ENCODE measurements around the gene TMEM132A.

The TMEM132A gene, protein sequence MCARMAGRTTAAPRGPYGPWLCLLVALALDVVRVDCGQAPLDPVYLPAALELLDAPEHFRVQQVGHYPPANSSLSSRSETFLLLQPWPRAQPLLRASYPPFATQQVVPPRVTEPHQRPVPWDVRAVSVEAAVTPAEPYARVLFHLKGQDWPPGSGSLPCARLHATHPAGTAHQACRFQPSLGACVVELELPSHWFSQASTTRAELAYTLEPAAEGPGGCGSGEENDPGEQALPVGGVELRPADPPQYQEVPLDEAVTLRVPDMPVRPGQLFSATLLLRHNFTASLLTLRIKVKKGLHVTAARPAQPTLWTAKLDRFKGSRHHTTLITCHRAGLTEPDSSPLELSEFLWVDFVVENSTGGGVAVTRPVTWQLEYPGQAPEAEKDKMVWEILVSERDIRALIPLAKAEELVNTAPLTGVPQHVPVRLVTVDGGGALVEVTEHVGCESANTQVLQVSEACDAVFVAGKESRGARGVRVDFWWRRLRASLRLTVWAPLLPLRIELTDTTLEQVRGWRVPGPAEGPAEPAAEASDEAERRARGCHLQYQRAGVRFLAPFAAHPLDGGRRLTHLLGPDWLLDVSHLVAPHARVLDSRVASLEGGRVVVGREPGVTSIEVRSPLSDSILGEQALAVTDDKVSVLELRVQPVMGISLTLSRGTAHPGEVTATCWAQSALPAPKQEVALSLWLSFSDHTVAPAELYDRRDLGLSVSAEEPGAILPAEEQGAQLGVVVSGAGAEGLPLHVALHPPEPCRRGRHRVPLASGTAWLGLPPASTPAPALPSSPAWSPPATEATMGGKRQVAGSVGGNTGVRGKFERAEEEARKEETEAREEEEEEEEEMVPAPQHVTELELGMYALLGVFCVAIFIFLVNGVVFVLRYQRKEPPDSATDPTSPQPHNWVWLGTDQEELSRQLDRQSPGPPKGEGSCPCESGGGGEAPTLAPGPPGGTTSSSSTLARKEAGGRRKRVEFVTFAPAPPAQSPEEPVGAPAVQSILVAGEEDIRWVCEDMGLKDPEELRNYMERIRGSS

DNA sequence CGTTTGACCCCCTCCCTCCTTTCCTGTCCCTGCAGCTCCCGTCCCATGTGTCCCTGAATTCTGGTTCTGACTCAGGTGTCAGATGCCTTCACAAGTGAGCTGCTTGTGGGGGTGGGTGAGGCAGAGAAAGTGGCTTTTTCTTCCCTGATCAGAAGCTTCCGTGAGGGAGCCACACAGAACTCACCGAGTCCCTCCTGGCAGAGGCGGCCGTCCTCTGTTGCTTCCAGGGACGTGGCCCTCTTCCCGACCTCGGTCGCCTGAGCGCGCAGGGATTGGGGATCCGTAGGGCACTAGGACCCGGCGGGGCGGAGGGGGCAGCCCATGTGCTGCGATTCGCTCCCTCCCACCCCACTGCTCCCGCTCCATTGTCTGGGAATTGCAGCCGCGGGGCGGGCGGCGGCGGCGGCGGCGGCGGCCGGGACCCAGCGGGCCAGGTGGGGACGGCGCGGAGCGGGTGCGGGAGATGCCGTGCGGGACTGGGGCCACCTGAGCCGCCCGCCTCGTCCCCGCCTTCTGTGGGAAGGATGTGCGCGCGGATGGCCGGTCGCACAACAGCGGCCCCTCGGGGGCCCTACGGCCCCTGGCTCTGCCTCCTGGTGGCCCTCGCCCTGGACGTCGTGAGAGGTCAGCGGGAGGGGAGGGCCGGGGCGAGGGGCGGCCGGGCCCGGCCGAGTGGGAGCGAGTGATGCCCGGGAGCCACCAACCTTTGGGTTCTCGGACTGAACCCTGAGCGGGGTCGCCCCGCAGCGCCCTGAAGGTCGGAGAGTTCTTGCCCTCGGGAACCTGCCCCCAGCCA, at the start of gene TMEM132A:
TMEM132A (plus strand) TSS at position 351 of the 796 bp plus-strand sequence; CDS start at position 525, 174 bp downstream.
- no peak for DNase-seq (ENCODE audit: low spot score)

DNA sequence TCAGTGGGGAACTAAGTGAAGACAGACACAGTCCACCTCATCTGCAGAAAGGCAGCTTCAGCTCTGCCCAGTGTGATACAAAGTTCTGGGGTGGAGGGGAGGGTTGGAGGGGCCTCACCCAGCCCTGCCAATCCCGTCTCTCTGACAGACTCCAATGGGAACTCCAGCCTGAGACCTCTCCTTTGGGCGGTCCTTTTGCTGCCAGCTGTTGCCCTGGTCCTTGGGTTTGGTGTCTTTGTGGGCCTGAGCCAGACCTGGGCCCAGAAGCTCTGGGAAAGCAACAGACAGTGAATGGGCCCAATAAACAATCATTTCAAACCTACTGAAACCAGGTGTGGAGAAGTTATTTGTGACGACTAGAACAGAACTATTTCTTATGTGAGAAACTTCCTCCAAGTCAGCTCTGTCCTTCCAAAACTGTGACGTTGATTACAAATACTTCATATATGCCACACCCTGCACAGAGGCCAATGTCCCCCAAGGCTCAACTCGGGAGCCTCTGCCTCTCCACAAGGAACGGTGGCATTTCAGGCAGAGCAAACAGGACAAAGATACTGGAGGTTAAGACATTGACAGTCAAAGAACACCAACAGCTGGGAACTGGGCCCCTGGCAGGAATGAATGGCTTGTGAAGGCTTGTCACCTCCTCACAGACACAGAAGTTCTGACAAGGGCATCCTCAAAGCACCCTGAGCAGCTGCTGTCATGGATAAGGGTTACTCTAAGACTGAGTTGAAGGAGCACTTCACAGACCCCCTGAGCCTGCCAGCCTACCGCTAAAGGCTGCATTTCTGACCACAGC, 48.7 kb upstream of the TMEM132A start:
- no peak for DNase-seq (ENCODE audit: low spot score)

- DNase-seq (ENCODE audit: low spot score) = no peak
Measured at GRCh38 chr11:60876168-60876485, 48.1 kb upstream of the TMEM132A start.

DNA sequence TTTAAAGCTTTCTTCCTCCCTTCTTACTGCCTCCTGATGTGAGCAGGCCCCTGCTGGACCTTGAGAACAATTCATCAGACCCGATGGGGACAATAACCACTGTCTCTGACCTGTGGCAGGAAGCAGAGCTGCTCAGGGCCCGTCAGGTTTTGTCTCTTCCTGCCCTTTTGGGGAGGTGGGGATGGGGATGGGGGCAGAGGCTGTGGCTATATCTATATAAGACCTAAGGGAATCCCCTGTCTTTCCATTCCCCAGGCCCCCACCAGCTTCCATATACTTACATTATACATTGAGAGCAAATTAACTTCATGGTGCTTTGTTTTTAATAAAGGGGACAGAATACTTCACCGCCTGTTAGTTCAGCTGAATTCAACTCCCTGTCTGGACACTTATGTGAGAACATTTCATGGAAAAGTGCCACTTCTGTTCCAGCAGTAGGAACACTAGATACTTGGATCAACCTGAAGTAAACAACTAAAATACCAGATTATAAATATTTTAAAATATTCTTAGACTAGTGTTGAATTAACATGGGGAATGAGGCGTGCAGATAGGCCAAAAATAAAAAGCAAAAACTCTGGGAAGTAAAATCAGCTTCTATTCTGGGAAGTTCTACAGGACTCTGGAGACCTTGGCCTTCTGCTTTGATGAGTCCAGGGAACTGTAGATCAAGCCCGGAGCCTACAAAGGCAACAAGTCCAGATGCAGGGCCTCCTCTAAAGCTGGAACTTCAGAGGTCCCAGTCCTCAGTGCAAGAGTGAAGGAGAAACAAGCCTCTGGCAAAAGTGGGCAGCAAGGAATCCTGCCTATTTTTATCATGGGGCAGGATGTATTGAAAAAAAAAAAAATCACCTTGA, 45.8 kb upstream of the TMEM132A start:
- no peak for DNase-seq (ENCODE audit: low spot score)

DNA sequence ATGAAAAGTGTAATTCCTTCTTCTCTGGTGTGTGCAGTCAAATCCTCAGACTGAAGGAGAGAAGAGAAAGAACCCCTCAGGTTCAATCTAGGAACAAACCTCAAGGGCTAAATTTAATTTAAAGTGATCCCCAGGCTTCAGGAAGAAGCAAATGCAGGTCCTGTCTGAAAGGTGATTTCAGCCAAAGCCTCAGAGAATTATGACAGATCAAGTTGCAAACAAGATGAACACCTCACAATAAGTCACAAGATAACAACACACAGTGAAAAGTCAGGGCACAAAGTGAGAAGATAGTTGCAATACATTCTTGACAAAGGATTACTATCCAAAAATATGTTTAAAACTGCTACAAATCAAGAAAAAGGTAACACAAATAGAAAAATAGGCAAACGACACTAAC, 45.2 kb upstream of the TMEM132A start:
- no peak for DNase-seq (ENCODE audit: low spot score)

DNA sequence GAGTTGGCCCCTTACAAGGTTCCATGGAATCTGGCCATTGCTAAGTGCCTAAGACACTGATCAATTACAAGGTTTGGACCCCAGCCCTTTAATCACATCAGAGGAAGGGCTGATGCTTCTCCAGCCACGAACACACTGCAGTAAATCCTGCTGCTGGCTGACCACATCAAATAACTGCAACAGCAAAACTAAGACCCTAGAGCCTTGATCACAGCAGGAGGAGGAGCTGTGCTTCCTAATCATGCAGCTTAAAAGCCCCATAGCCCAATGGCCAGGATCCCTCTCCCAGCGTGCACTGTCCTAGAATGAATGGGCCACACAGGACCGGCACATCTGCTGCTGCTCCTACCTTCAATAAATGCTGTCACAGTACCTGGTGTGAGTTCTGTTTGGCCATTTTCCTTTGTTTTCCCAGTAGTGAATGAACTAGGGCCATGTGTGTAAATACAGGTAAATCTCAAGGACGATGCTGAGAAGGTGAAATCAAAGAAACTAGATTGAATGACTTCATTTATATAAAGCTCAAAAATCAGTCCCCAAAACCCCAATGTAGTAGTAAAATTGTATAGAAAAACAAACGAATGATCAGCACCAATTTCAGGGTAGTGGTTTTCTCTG, 44.2 kb upstream of the TMEM132A start:
- DNase-seq (ENCODE audit: low spot score) = no peak

GRCh38 chr11:60880643-60881282, 43.5 kb upstream of the TMEM132A start:
- DNase-seq (ENCODE audit: low spot score) = no peak

DNA sequence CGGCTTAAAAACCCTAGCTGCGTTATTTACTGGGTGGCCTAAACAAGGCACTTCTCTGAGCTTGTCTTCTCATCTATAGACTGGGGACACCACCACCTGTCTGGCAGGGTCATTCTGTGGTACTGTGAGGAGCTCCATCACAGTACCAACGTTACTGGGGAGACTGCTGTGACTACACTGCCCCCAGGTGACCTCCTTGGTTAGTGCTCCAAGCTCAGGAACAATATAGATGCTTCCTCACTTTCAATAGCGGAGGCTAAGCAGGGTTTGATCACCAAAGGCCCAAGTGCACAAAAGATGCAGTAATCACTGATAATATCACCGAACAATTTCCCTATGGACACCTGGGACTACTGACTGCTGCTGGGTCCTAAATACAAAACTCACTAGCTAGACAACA, 36.7 kb upstream of the TMEM132A start:
- peak; percentile 38 for DNase-seq (ENCODE audit: low spot score)

GRCh38 chr11:60889869-60890311, 34.4 kb upstream of the TMEM132A start:
- DNase-seq (ENCODE audit: low spot score) = no peak

GRCh38 chr11:60890696-60891095, 33.6 kb upstream of the TMEM132A start:
- DNase-seq (ENCODE audit: low spot score) = no peak

- no peak for DNase-seq (ENCODE audit: low spot score)
Measured at GRCh38 chr11:60891103-60891741, 33.0 kb upstream of the TMEM132A start.

DNA sequence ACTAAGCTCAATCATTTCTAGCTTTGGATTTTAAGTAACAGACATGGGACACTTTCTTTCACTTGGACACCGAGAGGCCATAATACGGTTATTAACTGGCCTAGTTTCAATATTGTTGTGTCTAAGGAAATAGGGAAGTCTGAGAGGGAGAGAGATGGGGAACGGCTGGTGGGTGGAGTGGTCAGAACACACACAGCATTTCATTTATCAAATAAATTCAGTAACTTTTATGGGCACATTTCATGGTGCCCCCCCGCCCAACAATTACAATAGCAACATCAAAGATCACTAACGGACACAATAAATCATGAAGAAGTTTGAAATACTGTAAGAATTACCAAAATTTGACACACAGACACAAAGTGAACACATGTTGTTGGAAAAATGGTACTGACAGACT, 28.6 kb upstream of the TMEM132A start:
- DNase-seq (ENCODE audit: low spot score) = no peak

DNA sequence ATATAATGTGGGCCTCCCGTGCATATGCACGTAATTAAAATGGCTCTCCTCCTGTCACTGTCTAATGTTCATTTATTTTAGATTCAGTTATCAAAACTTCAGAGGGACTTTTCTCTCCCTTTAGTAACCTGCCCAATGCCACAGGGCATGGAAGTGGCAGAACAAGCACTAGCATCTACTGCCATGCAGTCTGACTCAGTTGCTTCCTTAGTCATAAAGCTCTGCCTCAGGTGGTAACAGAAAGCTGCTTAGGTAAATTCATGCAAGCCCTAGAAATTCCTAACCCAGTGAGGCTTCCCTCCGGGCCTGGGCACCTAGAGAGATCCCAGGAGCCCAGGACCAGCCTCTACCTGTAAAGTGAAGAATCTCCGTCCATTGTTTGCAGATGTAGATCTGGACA, 26.8 kb upstream of the TMEM132A start:
- DNase-seq (ENCODE audit: low spot score) = no peak

- DNase-seq (ENCODE audit: low spot score) = peak; percentile 56
Measured at GRCh38 chr11:60899046-60899936, 25.0 kb upstream of the TMEM132A start.

- DNase-seq (ENCODE audit: low spot score) = no peak
Measured at GRCh38 chr11:60899977-60900376, 24.3 kb upstream of the TMEM132A start.

- no peak for DNase-seq (ENCODE audit: low spot score)
Measured at GRCh38 chr11:60900673-60901404, 23.4 kb upstream of the TMEM132A start.

DNA sequence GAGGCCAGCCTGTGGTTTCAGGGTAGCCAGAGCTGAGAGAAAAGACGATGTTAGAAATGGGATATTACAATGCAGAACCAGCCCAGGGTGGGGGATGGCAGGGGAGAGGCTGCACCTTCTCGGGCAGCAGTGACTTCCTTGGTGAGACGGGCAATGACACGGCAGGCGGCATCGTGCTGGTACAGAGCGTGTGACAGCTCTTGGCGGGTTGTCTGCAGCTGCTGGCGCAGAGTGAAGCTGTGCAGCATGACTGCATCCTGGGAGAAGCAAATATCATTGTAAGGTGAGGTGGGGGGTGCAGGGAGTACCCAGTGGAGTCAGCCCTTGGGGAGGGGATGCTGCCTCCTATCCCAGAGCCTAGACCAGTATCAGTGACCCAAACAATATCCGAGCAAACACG, 21.6 kb upstream of the TMEM132A start:
- no peak for DNase-seq (ENCODE audit: low spot score)
